Thyroid gland (tissue), 4 donors: Measurements from ENCODE around the gene NCOA3. TPM values are rescaled to one million over a fixed set of nuclear protein-coding genes. Genes with fewer than 3 reads are reported as not detected.

Experiments
- DNase-seq, 2 donors: peaks; one replicate each; pipeline ENCODE4 v3.0.0-alpha.2; 2019
- H3K27ac ChIP-seq, 3 donors: fragments of 200-600 bp; sonication (generic); 1 replicate in 2 of 3; 2 replicates in 1 of 3; pipeline ENCODE4 v1.5.1; 2016 to 2019; ENCODE audit warnings: mild to moderate bottlenecking in 1 of 3, moderate library complexity in 1 of 3
- H3K27me3 ChIP-seq: fragments of 200-600 bp; sonication (generic); one replicate; pipeline ENCODE4 v1.5.1; 2019
- H3K36me3 ChIP-seq, 2 donors: fragments of 200-600 bp; sonication (generic); one replicate each; pipeline ENCODE4 v1.5.1; 2016 to 2019
- H3K4me1 ChIP-seq, 2 donors: fragments of 200-600 bp; sonication (generic); one replicate each; pipeline ENCODE4 v1.5.1; 2017 to 2019
- H3K4me3 ChIP-seq, 3 donors: fragments of 200-600 bp; sonication (generic); replicated peaks in 1 of 3; 1 replicate in 2 of 3; 2 replicates in 1 of 3; pipeline ENCODE4 v1.5.1; 2016; ENCODE audit warnings: mild to moderate bottlenecking in 1 of 3
- H3K9me3 ChIP-seq: fragments of 200-600 bp; sonication (generic); one replicate; pipeline ENCODE4 v1.5.1; 2017
- POLR2A ChIP-seq, 2 donors: fragments of 450-650 bp; IDR thresholded peaks; one replicate each; pipeline ENCODE4 v1.6.1; 2017; ENCODE audit warnings: antibody characterized with exemption in 2 of 2, mild to moderate bottlenecking in 2 of 2, moderate library complexity in 1 of 2
- WGBS, 2 donors: methylation state at CpG; one replicate each; pipeline ENCODE4 v1.1.5; 2017; 5-methylcytosine and 5-hydroxymethylcytosine counted together
- intact Hi-C: fragments of 100-400 bp; cut with DNase I; formaldehyde crosslinking; loops from one replicate; pipeline ENCODE4 v1.15.1; 2023
- total RNA-seq, 4 donors: library from RNA; depleted of rRNA; stranded (reverse); fragments of >200 nt; gene quantifications; one replicate each; pipeline ENCODE4 v1.2.3, GENCODE V29; 2016
- TF ChIP-seq, protein P1 (sequence below), 6 experiments: fragments of 200-600 bp in 3 of 6; fragments of 450-650 bp in 3 of 6; sonication (generic) in 3 of 6; IDR thresholded peaks; one replicate each; pipeline ENCODE4 v1.5.1; 2016 to 2019; ENCODE audit warnings: antibody characterized with exemption in 6 of 6, mild to moderate bottlenecking in 2 of 6, inconsistent platforms in 1 of 6, moderate library complexity in 1 of 6

Gene NCOA3
- total RNA-seq, 4 donors from 2014 or later: 28.7 to 45.2 (median 36.8) TPM

- DNase-seq: no peak
- 77 to 87% methylated on average over 20 to 27 of the region's 27 CpGs for WGBS, 2 donors
- no peak for TF ChIP-seq POLR2A (IDR thresholded peaks at IDR 0.05)
- TF ChIP-seq, protein P1, sequence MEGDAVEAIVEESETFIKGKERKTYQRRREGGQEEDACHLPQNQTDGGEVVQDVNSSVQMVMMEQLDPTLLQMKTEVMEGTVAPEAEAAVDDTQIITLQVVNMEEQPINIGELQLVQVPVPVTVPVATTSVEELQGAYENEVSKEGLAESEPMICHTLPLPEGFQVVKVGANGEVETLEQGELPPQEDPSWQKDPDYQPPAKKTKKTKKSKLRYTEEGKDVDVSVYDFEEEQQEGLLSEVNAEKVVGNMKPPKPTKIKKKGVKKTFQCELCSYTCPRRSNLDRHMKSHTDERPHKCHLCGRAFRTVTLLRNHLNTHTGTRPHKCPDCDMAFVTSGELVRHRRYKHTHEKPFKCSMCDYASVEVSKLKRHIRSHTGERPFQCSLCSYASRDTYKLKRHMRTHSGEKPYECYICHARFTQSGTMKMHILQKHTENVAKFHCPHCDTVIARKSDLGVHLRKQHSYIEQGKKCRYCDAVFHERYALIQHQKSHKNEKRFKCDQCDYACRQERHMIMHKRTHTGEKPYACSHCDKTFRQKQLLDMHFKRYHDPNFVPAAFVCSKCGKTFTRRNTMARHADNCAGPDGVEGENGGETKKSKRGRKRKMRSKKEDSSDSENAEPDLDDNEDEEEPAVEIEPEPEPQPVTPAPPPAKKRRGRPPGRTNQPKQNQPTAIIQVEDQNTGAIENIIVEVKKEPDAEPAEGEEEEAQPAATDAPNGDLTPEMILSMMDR (IDR thresholded peaks at IDR 0.05): no peak
- Histone ChIP-seq H3K9me3 (no peaks in the 10 kb centered on the region), H3K27ac (no peak overlapping the region), H3K4me3 (no peak overlapping the region), H3K4me1 (peaks cover 0 to 5% of the 10 kb centered on the region in 2 donors), H3K36me3 (peaks cover 0 to 5% of the 10 kb centered on the region in 2 donors), H3K27me3 (no peaks in the 10 kb centered on the region)
- intact Hi-C loops: loop anchor here (5.0 kb wide), 1 partner anchor 957 kb away; no protein-coding TSS in a partner anchor
Measured at GRCh38 chr20:47665221-47665991, 163.7 kb downstream of the NCOA3 start.

DNA sequence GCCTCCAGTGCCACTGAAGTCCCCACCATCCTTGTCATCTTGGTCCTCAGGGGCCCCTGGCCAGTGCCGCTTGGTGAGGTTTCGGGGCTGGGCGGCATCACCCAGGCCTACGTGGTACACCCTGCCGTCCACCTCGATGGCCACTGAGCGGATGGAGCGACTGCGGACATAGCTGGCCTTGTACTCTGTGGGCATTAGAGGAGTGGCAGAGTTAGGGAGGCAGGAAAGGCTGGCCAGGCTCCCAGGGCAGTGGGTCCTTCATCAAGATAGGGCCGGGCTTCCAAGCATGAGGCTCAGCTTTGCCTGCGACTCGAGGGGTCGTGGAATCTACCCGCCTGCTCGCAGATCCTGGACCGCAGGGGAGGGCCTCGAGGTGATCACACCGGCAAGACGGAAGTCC lies 164.6 kb downstream of the NCOA3 start:
- 90 to 92% methylated on average over 4 to 16 of the region's 19 CpGs for WGBS, 2 donors

GRCh38 chr20:47667086-47667485 lies 165.4 kb downstream of the NCOA3 start:
- intact Hi-C loops: loop anchor here (5.0 kb wide), 1 partner anchor 955 kb away; no protein-coding TSS in a partner anchor
- no peak for DNase-seq
- WGBS, 2 donors: 81 to 87% methylated on average over 5 of the region's 5 CpGs
- Histone ChIP-seq H3K27ac (no peak overlapping the region), H3K9me3 (no peaks in the 10 kb centered on the region), H3K36me3 (no peaks in the 10 kb centered on the region), H3K4me3 (no peak overlapping the region), H3K27me3 (no peaks in the 10 kb centered on the region), H3K4me1 (peaks cover 0 to 4% of the 10 kb centered on the region in 2 donors)
- TF ChIP-seq, protein P1 (IDR thresholded peaks at IDR 0.05): no peak
- TF ChIP-seq POLR2A (IDR thresholded peaks at IDR 0.05): no peak

More for the DNA sequence above, 164.6 kb downstream of the NCOA3 start:
- Histone ChIP-seq H3K4me1 (peaks cover 0 to 4% of the 10 kb centered on the region in 2 donors), H3K27me3 (no peaks in the 10 kb centered on the region), H3K36me3 (peaks cover 0 to 5% of the 10 kb centered on the region in 2 donors), H3K4me3 (no peak overlapping the region), H3K9me3 (no peaks in the 10 kb centered on the region), H3K27ac (no peak overlapping the region)
- DNase-seq: no peak
- no peak for TF ChIP-seq POLR2A (IDR thresholded peaks at IDR 0.05)
- TF ChIP-seq, protein P1 (IDR thresholded peaks at IDR 0.05): no peak
- intact Hi-C loops: loop anchor here (5.0 kb wide), 1 partner anchor 956 kb away; no protein-coding TSS in a partner anchor

- DNase-seq: peak in 1 of 2 donors; percentile 19
- H3K36me3 ChIP-seq: no peaks in the 10 kb centered on the region
- H3K27ac ChIP-seq: no peak overlapping the region
- no peak overlapping the region for H3K4me3 ChIP-seq
- intact Hi-C loops: loop anchor here (5.0 kb wide), 1 partner anchor 955 kb away; no protein-coding TSS in a partner anchor
- WGBS, 2 donors: 73 to 78% methylated on average over 17 to 18 of the region's 19 CpGs
- TF ChIP-seq POLR2A (IDR thresholded peaks at IDR 0.05): no peak
- H3K27me3 ChIP-seq: no peaks in the 10 kb centered on the region
- H3K9me3 ChIP-seq: no peaks in the 10 kb centered on the region
- H3K4me1 ChIP-seq: peaks cover 0 to 4% of the 10 kb centered on the region in 2 donors
Measured at GRCh38 chr20:47667531-47668312, 166.0 kb downstream of the NCOA3 start.

DNA sequence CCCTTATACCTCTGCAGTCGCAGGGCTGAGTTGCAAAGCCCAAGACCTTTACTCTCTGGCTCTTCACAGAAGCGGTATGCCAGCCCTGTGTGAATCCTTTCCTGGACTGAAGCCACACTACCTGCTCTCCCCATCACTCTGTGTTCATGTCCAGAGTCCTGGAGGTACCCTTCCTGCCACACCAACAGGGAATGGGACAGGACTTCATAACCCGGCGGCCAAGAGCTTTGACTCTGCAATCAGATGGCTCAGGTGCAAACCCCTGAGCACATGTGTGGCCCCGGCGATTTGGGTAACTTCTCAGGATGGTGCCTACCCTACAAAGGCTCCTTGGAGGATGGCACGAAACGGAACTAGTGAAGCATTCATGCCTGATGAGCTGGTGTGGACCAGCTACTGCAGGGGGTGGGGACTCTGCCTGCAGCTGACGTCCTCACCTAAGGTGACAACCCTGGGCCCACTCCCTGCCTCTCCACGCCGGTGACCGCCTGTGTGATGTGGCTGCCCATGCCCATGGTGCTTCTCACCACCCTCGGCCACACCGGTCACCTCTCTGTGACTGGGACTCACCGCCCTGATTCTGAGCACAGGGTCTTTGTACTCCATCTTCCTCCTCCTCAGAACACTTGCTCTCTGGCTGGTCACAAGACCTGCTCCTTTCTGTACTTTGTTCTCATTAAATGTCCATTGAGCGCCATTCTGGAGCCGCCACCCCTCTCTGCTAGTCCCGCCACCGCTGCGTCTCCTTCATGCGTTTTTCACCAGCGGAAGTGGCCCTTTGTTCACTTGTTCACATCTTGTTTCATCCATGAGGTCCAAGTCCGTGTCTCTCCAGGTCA lies 166.8 kb downstream of the NCOA3 start:
- DNase-seq: no peak
- Histone ChIP-seq H3K4me1 (peaks cover 0 to 4% of the 10 kb centered on the region in 2 donors), H3K4me3 (no peak overlapping the region), H3K9me3 (no peaks in the 10 kb centered on the region), H3K36me3 (no peaks in the 10 kb centered on the region), H3K27ac (no peak overlapping the region), H3K27me3 (no peaks in the 10 kb centered on the region)
- no peak for TF ChIP-seq POLR2A (IDR thresholded peaks at IDR 0.05)
- TF ChIP-seq, protein P1 (IDR thresholded peaks at IDR 0.05): no peak
- 92 to 96% methylated on average over 17 to 19 of the region's 23 CpGs for WGBS, 2 donors
- intact Hi-C loops: loop anchor here (5.0 kb wide), 1 partner anchor 954 kb away; no protein-coding TSS in a partner anchor
